ENCODE measurements around the gene RASSF1.

RASSF1 gene

GRCh38 chr3:50365080-50365841, 24.6 kb upstream of the RASSF1 start:
- peak; percentile 67 for DNase-seq

- DNase-seq: no peak
Observed at GRCh38 chr3:50364573-50365079, 24.0 kb upstream of the RASSF1 start.

- DNase-seq: no peak
Observed at GRCh38 chr3:50359760-50360110, 19.1 kb upstream of the RASSF1 start.

GRCh38 chr3:50358911-50359759, 18.5 kb upstream of the RASSF1 start, which contains the start of gene TMEM115:
TMEM115 (minus strand) TSS chr3:50359521; CDS start chr3:50359063, 458 bp downstream.
- DNase-seq: peak; percentile 85

GRCh38 chr3:50358355-50358910, 17.8 kb upstream of the RASSF1 start:
- no peak for DNase-seq

- no peak for DNase-seq
Observed at GRCh38 chr3:50357481-50357880, 16.8 kb upstream of the RASSF1 start.

- no peak for DNase-seq
Observed at GRCh38 chr3:50356553-50356952, 15.9 kb upstream of the RASSF1 start.

- no peak for DNase-seq
Observed at GRCh38 chr3:50355829-50356552, 15.4 kb upstream of the RASSF1 start.

- no peak for DNase-seq
Observed at GRCh38 chr3:50354850-50355249, 14.2 kb upstream of the RASSF1 start.

- no peak for DNase-seq
Observed at GRCh38 chr3:50354186-50354764, 13.6 kb upstream of the RASSF1 start.

GRCh38 chr3:50353245-50354004, 12.8 kb upstream of the RASSF1 start:
- DNase-seq: no peak

GRCh38 chr3:50352781-50353180, 12.1 kb upstream of the RASSF1 start:
- no peak for DNase-seq

GRCh38 chr3:50351323-50351697, 10.7 kb upstream of the RASSF1 start:
- no peak for DNase-seq

GRCh38 chr3:50350527-50351322, 10.1 kb upstream of the RASSF1 start, which contains the start of the genes CYB561D2 and NPRL2:
CYB561D2 (plus strand) TSS chr3:50350862; CDS start chr3:50351434, 572 bp downstream.
NPRL2 (minus strand) TSS chr3:50350775; CDS start chr3:50350652, 123 bp downstream.
- peak; percentile 72 for DNase-seq

GRCh38 chr3:50350213-50350526, 9.5 kb upstream of the RASSF1 start:
- no peak for DNase-seq

GRCh38 chr3:50347187-50347813, 6.7 kb upstream of the RASSF1 start:
- DNase-seq: peak; percentile 46

- peak; percentile 5 for DNase-seq
Observed at GRCh38 chr3:50345586-50346234, 5.1 kb upstream of the RASSF1 start, which contains the start of gene ZMYND10. ZMYND10 (minus strand) TSS chr3:50345732; CDS start chr3:50345579, 153 bp downstream.

GRCh38 chr3:50345008-50345407, 4.4 kb upstream of the RASSF1 start:
- no peak for DNase-seq

- DNase-seq: no peak
Observed at GRCh38 chr3:50342813-50343633, 2.4 kb upstream of the RASSF1 start.
